ENCODE measurements around the gene UBE2G1.
A peak's percentile ranks its signal among the peaks of the same experiment; 100 is the strongest.
"Not testable (repeated sequence)": the region's sequence is repeated elsewhere in the genome, so short reads cannot be mapped to it uniquely, and the experiment has no call there.

UBE2G1 gene

DNA sequence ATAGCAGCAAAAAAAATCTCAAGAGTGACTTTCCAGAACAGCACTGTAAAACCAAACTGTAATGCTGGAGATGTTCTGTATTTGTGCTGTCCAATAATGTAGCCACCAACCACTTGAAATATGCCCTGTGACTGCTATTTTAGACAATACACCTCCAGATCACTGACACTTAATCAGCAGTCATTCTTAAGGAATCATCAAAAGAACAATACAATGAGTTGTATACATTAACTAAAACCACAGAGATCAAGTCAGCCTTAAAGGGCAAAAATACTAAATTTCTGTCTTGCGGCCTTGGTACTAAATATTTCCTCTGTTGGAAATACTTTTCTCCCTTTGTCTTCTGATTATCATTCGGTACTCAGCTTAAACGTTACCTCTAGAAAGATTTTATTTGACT, 69.1 kb downstream of the UBE2G1 start:
- no peak for DNase-seq

GRCh38 chr17:4295686-4296085, 70.8 kb downstream of the UBE2G1 start:
- DNase-seq, result no peak

DNA sequence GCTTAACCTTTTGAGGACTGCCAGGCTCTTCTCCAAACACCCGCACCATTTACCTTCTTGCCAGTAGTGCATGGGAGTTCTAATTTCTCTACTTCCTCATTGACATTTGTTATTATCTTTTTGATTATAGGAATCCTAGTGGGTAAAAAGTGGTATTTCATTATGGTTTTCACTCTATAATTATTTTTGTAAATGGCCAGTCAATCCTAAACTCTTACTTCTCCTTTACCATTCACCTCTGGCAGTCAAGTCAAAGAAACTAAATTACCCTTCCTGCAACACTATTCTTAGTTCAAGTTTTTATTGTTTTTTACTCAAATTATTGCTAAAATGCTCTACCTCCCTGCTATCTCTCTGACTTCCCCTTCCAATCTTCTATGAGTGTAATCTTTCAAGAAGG, 72.9 kb downstream of the UBE2G1 start:
- DNase-seq, result no peak

- DNase-seq, result no peak
These were observed 78.8 kb downstream of the UBE2G1 start for GRCh38 chr17:4287710-4288109.

DNA sequence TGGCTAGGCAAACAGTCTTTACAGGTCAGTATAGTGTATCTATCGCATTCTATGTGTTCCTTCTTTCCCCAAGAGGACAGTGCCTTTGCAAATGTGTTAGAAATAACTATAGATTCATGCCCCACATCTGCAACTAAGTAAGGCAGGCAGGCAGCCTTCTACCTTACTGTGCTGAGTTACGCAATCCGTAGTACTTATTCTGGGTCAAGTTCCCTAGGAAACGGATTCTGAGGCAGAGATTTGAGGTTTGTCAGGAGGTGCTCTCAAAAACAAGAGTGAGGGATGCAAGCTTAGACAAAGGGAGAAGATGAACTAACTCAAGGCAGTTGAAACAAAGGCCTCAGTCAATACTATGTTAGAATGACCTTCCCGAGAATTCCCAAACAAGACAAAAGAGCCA, 90.0 kb downstream of the UBE2G1 start:
- no peak for DNase-seq

GRCh38 chr17:4272972-4273368, 93.5 kb downstream of the UBE2G1 start:
- no peak for DNase-seq

DNA sequence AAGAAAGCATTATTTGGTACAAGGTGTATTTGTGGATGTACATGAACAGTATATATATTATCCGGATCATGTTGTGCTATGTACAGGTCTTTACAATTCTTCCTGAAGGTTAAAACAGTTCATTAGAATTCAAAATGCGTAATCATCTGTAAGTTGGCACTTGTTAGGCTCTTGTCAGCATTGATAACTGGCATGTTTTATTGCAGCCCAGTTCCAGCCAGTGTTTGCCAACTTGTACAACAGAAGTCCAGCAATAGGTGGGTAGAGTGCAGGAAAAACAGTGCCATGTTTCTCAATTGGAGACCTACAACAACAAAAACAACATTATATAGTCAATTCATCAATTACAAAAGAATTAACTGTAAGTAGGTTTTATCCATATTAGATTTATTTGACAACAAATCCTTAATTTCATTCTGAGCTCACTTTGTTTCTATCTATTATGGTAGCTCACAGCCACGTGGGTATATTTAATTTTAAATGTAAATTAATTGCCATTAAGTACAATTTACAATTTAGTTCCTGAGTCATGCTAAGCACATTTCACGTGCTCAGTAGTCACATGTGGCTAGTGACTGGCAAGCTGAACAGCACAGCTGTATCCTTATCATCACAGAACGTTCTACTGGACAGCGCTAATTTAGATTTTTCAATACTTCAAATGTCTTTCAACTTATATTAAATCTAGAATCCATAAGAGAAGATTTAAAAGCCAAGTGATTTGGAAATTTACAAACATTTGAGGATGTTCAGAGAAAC, 94.1 kb downstream of the UBE2G1 start:
- DNase-seq, result no peak

- DNase-seq, result no peak
These were observed 95.7 kb downstream of the UBE2G1 start for GRCh38 chr17:4270736-4271135.

GRCh38 chr17:4269915-4270314, 96.6 kb downstream of the UBE2G1 start:
- no peak for DNase-seq

- DNase-seq, result no peak
These were observed 99.1 kb downstream of the UBE2G1 start for GRCh38 chr17:4267402-4267801.

DNA sequence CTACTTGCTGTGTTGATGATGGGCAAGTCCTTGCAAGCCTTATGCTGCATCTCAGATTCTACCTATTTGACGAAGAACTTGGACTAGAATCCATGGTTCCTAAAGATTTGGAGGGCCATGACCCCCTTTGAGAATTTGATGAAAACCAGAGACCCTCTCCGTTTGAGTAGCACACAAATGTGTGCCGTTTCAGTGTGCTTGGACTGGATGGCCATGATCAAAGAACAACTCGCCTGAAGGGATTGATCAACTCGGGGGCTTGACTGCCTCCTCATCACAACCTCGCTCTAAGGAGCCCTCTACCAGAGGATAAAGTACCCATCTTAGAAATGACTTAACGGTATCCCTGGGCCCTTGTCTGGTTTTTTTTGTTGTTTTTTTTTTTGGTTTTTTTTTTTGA, 99.9 kb downstream of the UBE2G1 start:
- no peak for DNase-seq

DNA sequence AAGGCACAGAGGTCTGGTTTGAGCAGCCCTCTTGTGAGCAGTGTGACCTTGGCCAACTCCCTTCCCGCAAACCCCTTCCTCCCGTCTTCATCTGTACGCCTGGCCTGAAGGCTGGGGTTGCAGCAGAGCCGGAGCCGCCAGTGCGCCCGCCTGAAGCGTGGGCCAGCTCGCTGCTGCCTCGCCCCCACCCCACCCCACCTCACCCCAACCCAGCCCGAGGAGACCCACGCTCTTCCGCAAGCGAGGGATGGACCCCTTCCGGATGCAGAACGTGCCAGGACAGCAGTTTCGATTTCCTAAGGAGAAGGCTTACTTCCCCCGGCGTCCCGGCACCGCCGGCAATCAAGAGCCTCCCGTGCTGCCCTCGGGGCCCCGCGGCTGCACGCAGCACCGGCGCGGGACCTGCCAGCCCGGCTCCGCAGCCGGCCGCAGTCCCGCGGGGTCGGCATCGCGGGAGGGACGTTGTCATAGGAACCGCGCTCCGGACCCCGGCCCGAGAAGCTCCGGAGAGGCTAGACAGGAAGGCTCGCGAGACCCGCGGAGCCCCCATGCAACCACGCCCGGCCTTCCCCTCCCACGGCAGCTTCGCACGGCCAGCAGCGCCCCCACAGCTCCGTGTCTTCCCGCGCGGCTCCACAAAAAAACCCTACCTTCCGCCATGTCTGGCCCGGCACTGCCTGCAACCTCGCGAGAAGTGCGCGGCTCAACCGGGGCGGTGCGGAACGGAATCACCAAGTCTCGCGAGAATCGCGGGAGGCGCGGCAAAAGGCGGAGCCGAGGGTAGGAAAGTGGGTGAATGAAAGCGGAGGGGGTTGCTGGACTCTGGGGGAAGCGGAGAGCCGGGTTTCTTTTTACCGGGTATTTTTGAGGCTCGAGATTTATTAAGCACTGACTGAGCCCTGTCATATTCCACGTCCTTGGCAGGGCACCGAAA, 102.9 kb downstream of the UBE2G1 start, which contains the start of gene ANKFY1:
Gene ANKFY1 (minus strand): TSS at position 698 of the 934 bp plus-strand sequence. CDS start 38 bp downstream, at position 660.
- peak; percentile 82 for DNase-seq

DNA sequence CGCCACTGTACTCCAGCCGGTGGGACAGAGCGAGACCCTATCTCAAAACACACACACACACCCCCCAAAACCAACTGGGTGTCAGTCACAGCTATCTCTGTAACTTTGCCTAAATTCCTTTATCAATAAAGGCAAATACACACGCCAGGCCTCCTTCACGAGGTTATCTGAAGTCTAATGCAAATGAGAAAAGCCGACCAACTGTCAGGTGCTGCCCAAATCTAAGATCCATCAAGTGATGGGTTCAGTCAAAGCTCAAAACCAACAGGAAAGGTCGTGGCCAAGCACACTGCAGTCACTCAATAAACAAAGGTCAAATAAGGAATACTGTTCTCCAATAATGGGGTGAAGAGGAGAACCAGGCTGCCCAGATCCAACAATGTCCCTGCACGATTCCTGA, 103.8 kb downstream of the UBE2G1 start:
- no peak for DNase-seq

- no peak for DNase-seq
These were observed 105.0 kb downstream of the UBE2G1 start for GRCh38 chr17:4261452-4261851.

DNA sequence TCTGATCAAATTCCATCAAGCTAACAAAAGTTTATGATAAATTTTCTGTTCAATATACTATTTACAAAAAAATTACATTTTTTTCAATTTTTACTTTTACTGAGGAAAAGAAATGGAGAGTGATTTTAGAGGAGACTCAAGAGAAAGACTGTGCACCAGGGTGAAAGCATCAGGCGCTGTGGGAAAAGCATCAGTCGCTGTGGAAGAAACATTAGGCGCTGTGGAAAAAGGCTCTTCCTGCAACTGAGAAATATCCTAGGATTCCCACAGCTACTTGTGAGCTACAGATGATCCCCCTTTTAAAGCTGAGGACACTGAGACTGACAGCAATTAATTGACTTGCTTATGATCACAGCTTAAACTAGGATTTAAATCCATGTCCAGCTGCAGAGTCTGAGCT, 107.6 kb downstream of the UBE2G1 start:
- DNase-seq, result no peak

- DNase-seq, result no peak
These were observed 109.5 kb downstream of the UBE2G1 start for GRCh38 chr17:4256952-4257351.

DNA sequence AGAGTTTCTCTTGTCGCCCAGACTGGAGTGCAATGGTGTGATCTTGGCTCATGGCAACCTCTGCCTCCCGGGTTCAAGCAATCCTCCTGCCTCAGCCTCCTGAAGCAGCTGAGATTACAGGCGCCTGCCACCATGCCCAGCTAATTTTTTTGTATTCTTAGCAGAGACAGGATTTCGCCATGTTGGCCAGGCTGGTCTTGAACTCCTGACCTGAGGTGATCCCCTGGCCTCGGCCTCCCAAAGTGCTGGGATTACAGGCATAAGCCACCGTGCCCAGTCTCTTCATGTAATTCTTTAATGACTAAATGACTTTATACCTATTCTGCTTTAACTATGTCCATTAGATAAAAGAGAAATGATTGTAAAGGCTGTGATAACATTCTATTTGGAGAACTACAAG, 111.2 kb downstream of the UBE2G1 start:
- not testable (repeated sequence) for DNase-seq

GRCh38 chr17:4250887-4251286, 115.6 kb downstream of the UBE2G1 start:
- DNase-seq, result no peak

GRCh38 chr17:4249452-4250029, 116.9 kb downstream of the UBE2G1 start:
- DNase-seq, result no peak

DNA sequence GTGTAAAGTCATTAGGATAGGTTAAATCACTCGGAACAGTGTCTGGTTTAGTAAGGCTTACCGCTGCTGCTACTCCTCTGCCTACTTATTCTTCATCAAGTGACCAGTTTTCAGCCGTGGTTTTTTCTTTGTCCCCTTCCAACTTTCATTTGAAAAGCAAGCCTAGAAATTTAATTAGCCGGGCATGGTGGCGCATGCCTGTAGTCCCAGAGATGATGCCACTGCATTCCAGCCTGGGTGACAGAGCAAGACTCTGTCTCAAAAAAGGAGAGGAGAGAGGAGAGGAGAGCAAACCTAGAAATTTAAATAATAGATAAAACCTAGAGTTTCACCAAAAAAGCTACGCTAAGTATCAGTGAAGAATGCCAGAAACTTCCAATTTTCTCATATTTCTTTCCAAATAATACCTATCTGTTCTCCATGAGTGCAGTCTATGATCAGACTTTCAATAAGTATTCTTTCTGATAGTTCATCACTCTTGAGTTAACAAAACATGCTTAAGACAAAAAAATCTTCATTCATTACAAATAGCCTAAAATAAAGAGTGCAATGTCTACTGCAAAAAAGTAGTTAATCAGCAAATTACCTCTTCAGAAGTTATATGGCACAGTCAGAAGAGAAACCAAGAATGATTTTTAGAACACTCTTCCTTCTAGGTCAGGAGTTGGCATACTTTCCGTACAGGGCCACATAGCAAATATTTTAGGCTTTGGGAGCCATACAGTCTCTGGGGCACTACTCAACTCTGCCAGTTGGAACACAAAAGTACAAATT, 117.8 kb downstream of the UBE2G1 start:
- no peak for DNase-seq

DNA sequence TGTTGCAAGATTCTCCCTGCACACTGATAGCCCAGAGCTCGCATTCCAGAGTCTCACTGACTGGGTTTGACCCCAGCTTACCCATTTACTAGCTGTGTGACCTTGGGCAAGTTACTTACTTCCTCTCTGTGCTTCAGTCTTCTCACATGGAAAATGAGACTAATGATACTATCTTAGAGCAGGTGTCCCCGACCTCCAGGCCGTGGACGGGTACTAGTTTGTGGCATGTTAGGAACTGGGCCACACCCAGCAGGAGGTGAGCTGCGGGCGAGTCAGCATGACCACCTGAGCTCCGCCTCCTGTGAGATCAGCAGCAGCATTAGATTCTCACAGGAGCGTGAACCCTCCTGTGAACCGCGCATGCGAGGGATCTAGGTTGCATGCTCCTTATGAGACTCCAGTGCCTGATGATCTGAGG, 118.5 kb downstream of the UBE2G1 start:
- no peak for DNase-seq

- DNase-seq, result no peak
These were observed 119.0 kb downstream of the UBE2G1 start for GRCh38 chr17:4247361-4247970.

Data from DMS 273 treated with DMSO at 0.1 percent for 48 hours (cell line).